HG02943 (cell line): ENCODE results near the gene GRIN2C.

Source experiments
- ATAC-seq: cut with Tn5 transposase; IDR thresholded peaks from one replicate; pipeline ENCODE4 v1.9.1; 2021; ENCODE audit warnings: mild to moderate bottlenecking, low read depth, moderate library complexity; ENCODE audit not compliant: unreplicated experiment

Gene GRIN2C

GRCh38 chr17:74804683-74805082 is 55.0 kb downstream of the GRIN2C start:
- ATAC-seq: no peak

GRCh38 chr17:74803971-74804370 is 55.7 kb downstream of the GRIN2C start:
- no peak for ATAC-seq

- ATAC-seq: no peak
Observed at GRCh38 chr17:74803388-74803930, 56.2 kb downstream of the GRIN2C start.

- no peak for ATAC-seq
Observed at GRCh38 chr17:74801896-74802295, 57.8 kb downstream of the GRIN2C start.

- no peak for ATAC-seq
Observed at GRCh38 chr17:74800531-74800930, 59.2 kb downstream of the GRIN2C start.

GRCh38 chr17:74799097-74799496 is 60.6 kb downstream of the GRIN2C start:
- ATAC-seq: no peak

- ATAC-seq: no peak
Observed at GRCh38 chr17:74798239-74798707, 61.4 kb downstream of the GRIN2C start.

GRCh38 chr17:74797824-74798223 is 61.9 kb downstream of the GRIN2C start:
- no peak for ATAC-seq

- ATAC-seq: no peak
Observed at GRCh38 chr17:74796866-74797265, 62.8 kb downstream of the GRIN2C start.

GRCh38 chr17:74796211-74796610 is 63.5 kb downstream of the GRIN2C start:
- ATAC-seq: no peak

- no peak for ATAC-seq
Observed at GRCh38 chr17:74795327-74796020, 64.2 kb downstream of the GRIN2C start.

- ATAC-seq: no peak
Observed at GRCh38 chr17:74792586-74793105, 67.0 kb downstream of the GRIN2C start.
